Activated T-helper 1 cell treated with anti-CD3 and anti-CD28 coated beads, Interleukin-12 subunit alpha, Interleukin-12 subunit beta, Interleukin-2, Interleukin-4 antibody, amounts not matched to agents 30 ng/mL and 10 ng/mL and 1 ng/mL, durations not matched to agents 14 hours and 24 hours and 36 hours (primary cell): ENCODE results near the gene POPDC3. TPM values are rescaled to one million over a fixed set of nuclear protein-coding genes. Genes with fewer than 3 reads are reported as not detected.

Source experiments
- DNase-seq: peaks from one replicate; pipeline ENCODE4 v3.0.0; 2021; ENCODE audit warnings: low spot score
- H3K27ac Mint-ChIP-seq: one replicate; pipeline ENCODE4 v1.8.0; 2021; ENCODE audit warnings: mild to moderate bottlenecking, mixed read lengths
- H3K27me3 Mint-ChIP-seq: one replicate; pipeline ENCODE4 v1.8.0; 2022; ENCODE audit warnings: mild to moderate bottlenecking, moderate library complexity, mixed read lengths; ENCODE audit not compliant: insufficient read depth
- H3K36me3 Mint-ChIP-seq: one replicate; pipeline ENCODE4 v1.8.0; 2021; ENCODE audit warnings: low read depth, mixed read lengths
- H3K4me1 Mint-ChIP-seq: one replicate; pipeline ENCODE4 v1.8.0; 2021; ENCODE audit warnings: low read depth, mixed read lengths
- H3K4me3 Mint-ChIP-seq: one replicate; pipeline ENCODE4 v1.8.0; 2021; ENCODE audit warnings: mild to moderate bottlenecking, moderate library complexity, mixed read lengths
- H3K9me3 Mint-ChIP-seq: one replicate; pipeline ENCODE4 v1.8.0; 2021; ENCODE audit warnings: mixed read lengths
- intact Hi-C: fragments of 100-400 bp; cut with micrococcal nuclease; formaldehyde crosslinking; loops from one replicate; pipeline ENCODE4 v1.15.1; 2024
- total RNA-seq: library from RNA; stranded (reverse); gene quantifications from 2 replicates; pipeline ENCODE4 v1.2.3, GENCODE V29; 2022

The POPDC3 gene
- total RNA-seq, 1 donor from 2014 or later: not detected

- Mint-ChIP-seq H3K9me3 (no peaks in the 10 kb centered on the region), H3K27me3 (peaks cover 8% of the 10 kb centered on the region), H3K4me3 (no peak overlapping the region), H3K36me3 (no peaks in the 10 kb centered on the region), H3K4me1 (peaks cover 13% of the 10 kb centered on the region), H3K27ac (no peak overlapping the region)
- no peak for DNase-seq
- intact Hi-C loops: no loop called here
These were observed 30.3 kb upstream of the POPDC3 start for GRCh38 chr6:105209950-105210706.

- intact Hi-C loops: no loop called here
- Mint-ChIP-seq H3K36me3 (no peaks in the 10 kb centered on the region), H3K4me3 (no peak overlapping the region), H3K27me3 (peaks cover 11% of the 10 kb centered on the region), H3K4me1 (peaks cover 12% of the 10 kb centered on the region), H3K9me3 (no peaks in the 10 kb centered on the region), H3K27ac (no peak overlapping the region)
- no peak for DNase-seq
These were observed 27.9 kb upstream of the POPDC3 start for GRCh38 chr6:105207524-105208269.

GRCh38 chr6:105204768-105205167 is 25.0 kb upstream of the POPDC3 start:
- Mint-ChIP-seq H3K9me3 (no peaks in the 10 kb centered on the region), H3K4me1 (no peaks in the 10 kb centered on the region), H3K27me3 (peaks cover 13% of the 10 kb centered on the region), H3K27ac (no peak overlapping the region), H3K4me3 (no peak overlapping the region), H3K36me3 (no peaks in the 10 kb centered on the region)
- no peak for DNase-seq
- intact Hi-C loops: no loop called here

DNA sequence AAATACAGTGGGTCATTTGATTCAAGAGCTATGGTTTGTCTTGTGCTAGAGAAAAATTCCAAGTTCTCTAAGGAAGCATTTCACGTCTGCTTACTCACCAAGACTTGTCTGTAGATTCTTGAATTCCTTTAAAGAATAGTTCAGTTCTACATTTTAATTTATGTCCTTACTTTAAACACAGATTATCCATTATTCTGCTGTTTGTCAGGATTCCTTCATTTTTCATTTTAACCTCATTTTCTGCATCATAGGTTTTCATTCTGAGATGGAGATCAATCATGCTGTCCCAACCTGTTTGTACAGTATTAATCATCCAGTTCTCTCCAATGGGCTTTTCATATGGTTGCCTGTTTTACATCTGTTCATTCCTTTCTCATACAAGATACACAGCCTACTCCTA is 24.5 kb upstream of the POPDC3 start:
- H3K9me3 Mint-ChIP-seq: no peaks in the 10 kb centered on the region
- H3K27me3 Mint-ChIP-seq: peaks cover 11% of the 10 kb centered on the region

GRCh38 chr6:105202486-105202885 is 22.7 kb upstream of the POPDC3 start:
- Mint-ChIP-seq H3K4me3 (no peak overlapping the region), H3K9me3 (no peaks in the 10 kb centered on the region), H3K27me3 (peaks cover 13% of the 10 kb centered on the region), H3K4me1 (no peaks in the 10 kb centered on the region), H3K27ac (no peak overlapping the region), H3K36me3 (no peaks in the 10 kb centered on the region)
- intact Hi-C loops: no loop called here
- no peak for DNase-seq

More for the DNA sequence above, 24.5 kb upstream of the POPDC3 start:
- intact Hi-C loops: no loop called here
- no peaks in the 10 kb centered on the region for H3K4me1 Mint-ChIP-seq
- H3K36me3 Mint-ChIP-seq: no peaks in the 10 kb centered on the region
- H3K27ac Mint-ChIP-seq: no peak overlapping the region
- H3K4me3 Mint-ChIP-seq: no peak overlapping the region
- DNase-seq: no peak

- H3K4me1 Mint-ChIP-seq: no peaks in the 10 kb centered on the region
- H3K4me3 Mint-ChIP-seq: no peak overlapping the region
- H3K27me3 Mint-ChIP-seq: peaks cover 13% of the 10 kb centered on the region
- no peak for DNase-seq
- no peaks in the 10 kb centered on the region for H3K36me3 Mint-ChIP-seq
- intact Hi-C loops: no loop called here
- H3K27ac Mint-ChIP-seq: no peak overlapping the region
- no peaks in the 10 kb centered on the region for H3K9me3 Mint-ChIP-seq
These were observed 20.4 kb upstream of the POPDC3 start for GRCh38 chr6:105200133-105200730.

DNA sequence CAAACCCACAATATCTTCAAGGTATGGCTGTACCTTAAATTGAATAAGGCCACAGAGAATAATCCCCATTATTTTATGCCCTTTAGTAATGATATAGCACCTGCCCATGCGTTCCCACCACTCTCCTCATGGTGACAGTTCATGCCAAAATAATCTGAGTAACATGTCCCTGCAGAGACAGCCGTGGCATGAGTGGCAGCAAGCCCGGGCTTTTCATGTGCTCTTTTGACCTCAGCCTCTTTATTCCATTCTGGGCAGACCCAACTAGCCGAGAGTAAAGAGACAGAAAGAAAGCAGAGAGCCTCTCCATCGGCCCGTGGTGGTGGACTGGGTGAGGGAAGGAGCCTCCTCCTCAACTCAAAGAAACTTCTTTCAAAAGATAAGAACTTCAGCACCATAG is 19.9 kb upstream of the POPDC3 start:
- H3K27ac Mint-ChIP-seq: no peak overlapping the region
- no peak for DNase-seq
- intact Hi-C loops: no loop called here
- H3K4me1 Mint-ChIP-seq: no peaks in the 10 kb centered on the region
- peaks cover 13% of the 10 kb centered on the region for H3K27me3 Mint-ChIP-seq
- no peaks in the 10 kb centered on the region for H3K9me3 Mint-ChIP-seq
- no peaks in the 10 kb centered on the region for H3K36me3 Mint-ChIP-seq
- H3K4me3 Mint-ChIP-seq: no peak overlapping the region

DNA sequence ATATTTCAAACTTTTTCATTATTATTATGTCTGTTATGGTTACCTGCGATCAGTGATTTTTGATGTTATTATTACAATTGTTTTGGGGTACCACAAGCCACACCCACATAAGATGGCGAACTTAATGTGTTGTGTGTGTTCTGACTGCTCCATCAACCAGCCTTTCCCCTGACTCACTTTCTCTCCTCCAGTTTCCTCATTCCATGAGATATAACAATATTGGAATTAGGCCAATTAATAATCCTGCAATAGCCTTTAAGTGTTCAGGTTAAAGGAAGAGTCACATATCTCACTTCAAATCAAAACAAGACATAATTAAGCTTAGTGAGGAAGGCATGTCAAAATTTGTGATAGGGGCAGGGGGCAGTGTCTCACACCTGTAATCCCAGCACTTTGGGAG is 16.3 kb upstream of the POPDC3 start:
- intact Hi-C loops: no loop called here

GRCh38 chr6:105194591-105194990 is 14.8 kb upstream of the POPDC3 start:
- peaks cover 3% of the 10 kb centered on the region for H3K27me3 Mint-ChIP-seq
- no peaks in the 10 kb centered on the region for H3K4me1 Mint-ChIP-seq
- H3K27ac Mint-ChIP-seq: no peak overlapping the region
- no peak for DNase-seq
- H3K4me3 Mint-ChIP-seq: no peak overlapping the region
- H3K9me3 Mint-ChIP-seq: no peaks in the 10 kb centered on the region
- no peaks in the 10 kb centered on the region for H3K36me3 Mint-ChIP-seq
- intact Hi-C loops: no loop called here

More for the DNA sequence above, 16.3 kb upstream of the POPDC3 start:
- no peak overlapping the region for H3K4me3 Mint-ChIP-seq
- DNase-seq: no peak
- no peaks in the 10 kb centered on the region for H3K9me3 Mint-ChIP-seq
- H3K27ac Mint-ChIP-seq: no peak overlapping the region
- H3K27me3 Mint-ChIP-seq: peaks cover 3% of the 10 kb centered on the region
- no peaks in the 10 kb centered on the region for H3K4me1 Mint-ChIP-seq
- no peaks in the 10 kb centered on the region for H3K36me3 Mint-ChIP-seq

DNA sequence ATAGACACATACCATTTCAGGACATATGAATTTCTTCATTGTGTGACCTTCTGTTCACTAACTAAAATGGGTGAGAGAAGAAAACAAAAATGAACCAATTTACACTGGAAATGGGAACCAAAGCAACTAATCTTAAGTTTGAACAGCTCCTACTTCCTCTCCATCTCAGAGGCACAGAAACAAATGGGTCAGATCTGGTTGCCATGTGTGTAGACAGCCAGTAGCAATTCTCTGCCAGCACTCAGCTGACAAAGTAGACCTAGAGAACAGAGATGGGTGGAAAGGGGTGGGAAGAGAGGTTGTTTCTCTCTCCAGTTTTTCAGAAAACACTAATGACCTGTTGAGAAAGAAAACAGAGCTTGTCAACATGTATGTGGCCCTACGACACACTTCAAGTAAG is 14.3 kb upstream of the POPDC3 start:
- no peaks in the 10 kb centered on the region for H3K36me3 Mint-ChIP-seq

DNA sequence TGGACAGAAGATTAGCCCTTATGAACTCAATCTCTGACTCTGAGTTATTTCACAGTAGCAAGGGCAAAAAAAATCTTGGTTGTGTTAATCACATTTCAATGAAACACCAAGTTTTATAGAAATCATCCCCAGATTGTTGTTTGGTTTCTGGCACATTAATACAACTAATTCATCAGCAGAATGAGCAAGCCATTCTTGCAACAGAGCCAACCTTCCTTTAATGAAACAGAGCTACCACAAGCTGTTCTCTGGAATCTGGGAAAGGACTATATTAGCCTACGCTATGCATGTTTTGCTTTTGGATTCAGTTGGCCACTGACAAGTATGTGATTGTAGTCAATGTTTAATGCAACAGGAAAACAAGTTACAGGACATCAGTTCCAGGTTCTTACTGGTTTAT is 13.8 kb upstream of the POPDC3 start:
- H3K9me3 Mint-ChIP-seq: no peaks in the 10 kb centered on the region
- H3K27ac Mint-ChIP-seq: no peak overlapping the region
- peaks cover 5% of the 10 kb centered on the region for H3K27me3 Mint-ChIP-seq
- H3K4me3 Mint-ChIP-seq: no peak overlapping the region
- no peaks in the 10 kb centered on the region for H3K36me3 Mint-ChIP-seq
- H3K4me1 Mint-ChIP-seq: no peaks in the 10 kb centered on the region
- no peak for DNase-seq
- intact Hi-C loops: no loop called here

More for the DNA sequence above, 14.3 kb upstream of the POPDC3 start:
- no peak overlapping the region for H3K27ac Mint-ChIP-seq
- H3K4me1 Mint-ChIP-seq: no peaks in the 10 kb centered on the region
- H3K4me3 Mint-ChIP-seq: no peak overlapping the region
- no peaks in the 10 kb centered on the region for H3K9me3 Mint-ChIP-seq
- peaks cover 5% of the 10 kb centered on the region for H3K27me3 Mint-ChIP-seq
- no peak for DNase-seq
- intact Hi-C loops: no loop called here

DNA sequence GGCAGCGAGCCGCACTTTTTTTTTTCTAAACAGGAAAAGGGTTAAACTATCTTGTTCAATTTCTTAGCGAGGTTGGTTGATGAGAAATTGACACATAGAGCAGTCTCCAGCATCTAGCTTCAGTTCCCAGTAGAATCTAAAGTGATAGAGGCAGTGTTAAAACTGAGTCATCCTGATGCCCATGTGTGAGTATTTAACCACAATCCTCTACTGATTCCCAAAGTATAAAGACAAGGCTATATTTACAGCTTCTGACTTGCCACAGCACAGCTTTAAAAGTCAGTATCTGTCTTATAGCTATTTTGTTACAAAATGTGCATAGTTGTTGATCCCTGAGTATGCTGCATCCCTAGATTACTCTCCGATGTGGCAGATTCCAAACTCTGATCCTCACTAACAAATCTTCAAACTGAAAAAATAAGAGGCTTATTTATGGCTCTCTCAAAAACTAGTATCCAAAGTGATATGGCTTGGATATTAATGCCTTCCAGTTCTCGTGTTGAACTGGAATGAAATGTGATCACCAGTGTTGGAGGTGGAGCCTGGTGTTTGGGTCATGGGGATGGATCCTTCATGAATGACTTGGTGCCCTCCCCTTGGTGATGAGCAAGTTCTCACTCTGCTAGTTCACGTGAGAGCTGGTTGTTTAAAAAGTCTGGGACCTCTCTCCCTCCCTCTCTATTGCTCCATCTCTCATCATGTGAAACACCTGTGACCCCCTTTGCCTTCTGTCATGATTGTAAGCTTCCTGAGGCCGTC is 13.1 kb upstream of the POPDC3 start:
- no peak for DNase-seq
- no peak overlapping the region for H3K27ac Mint-ChIP-seq
- peaks cover 3% of the 10 kb centered on the region for H3K27me3 Mint-ChIP-seq
- intact Hi-C loops: no loop called here
- H3K9me3 Mint-ChIP-seq: no peaks in the 10 kb centered on the region
- H3K4me1 Mint-ChIP-seq: no peaks in the 10 kb centered on the region
- H3K36me3 Mint-ChIP-seq: no peaks in the 10 kb centered on the region
- H3K4me3 Mint-ChIP-seq: no peak overlapping the region
